ENCODE measurements around the gene AKT1. TPM values are rescaled to one million over a fixed set of nuclear protein-coding genes. Genes with fewer than 3 reads are reported as not detected.

AKT1 gene
- total and polyA plus RNA-seq, 2 of the 13 experiments (the other 11 are each of a cell fraction or from before 2014, with no cell fraction given): 96.2 to 116 TPM

DNA sequence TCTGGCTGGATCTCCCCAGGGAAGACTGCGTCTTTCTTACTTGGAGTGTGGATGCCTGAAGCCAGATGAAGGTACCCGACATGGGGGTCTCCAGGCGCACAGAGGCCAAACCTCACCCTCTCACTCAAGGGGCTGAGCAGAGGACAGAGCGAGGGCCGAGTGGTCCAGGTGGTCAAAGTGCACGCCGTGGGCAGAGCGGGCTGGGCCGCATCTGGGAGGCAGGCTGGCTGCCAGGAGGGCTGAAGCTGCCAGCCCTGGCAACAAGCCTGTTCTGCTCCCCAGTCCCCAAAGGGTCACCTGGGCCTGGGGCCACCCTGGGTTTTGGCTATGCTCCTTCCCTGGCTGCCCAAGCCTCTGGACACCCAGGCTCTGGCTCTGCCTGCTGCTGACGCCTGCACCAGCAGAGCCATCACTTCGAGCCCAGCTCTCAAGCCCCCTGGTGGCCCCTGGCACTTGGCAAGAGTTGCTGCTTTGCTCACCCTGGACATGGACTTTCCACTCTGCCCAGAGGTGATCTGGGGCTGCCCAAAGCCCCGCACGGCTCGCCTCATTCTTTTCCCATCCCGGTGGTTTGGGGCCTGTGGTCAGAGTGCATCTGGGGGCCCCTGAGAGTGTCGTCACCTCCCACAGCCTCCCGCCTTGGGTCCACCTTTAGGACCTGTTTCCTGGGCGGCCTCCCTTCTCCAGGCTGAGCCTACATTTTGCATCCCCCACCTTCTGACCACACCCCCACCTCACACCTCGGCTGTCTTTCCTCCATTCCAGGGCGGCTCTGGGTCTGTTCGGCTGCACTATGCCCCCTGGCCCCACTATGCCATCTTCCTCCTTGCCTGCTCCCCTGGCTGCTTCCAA lies 68.7 kb downstream of the AKT1 start (continued):
- TF ChIP-seq, protein P1, sequence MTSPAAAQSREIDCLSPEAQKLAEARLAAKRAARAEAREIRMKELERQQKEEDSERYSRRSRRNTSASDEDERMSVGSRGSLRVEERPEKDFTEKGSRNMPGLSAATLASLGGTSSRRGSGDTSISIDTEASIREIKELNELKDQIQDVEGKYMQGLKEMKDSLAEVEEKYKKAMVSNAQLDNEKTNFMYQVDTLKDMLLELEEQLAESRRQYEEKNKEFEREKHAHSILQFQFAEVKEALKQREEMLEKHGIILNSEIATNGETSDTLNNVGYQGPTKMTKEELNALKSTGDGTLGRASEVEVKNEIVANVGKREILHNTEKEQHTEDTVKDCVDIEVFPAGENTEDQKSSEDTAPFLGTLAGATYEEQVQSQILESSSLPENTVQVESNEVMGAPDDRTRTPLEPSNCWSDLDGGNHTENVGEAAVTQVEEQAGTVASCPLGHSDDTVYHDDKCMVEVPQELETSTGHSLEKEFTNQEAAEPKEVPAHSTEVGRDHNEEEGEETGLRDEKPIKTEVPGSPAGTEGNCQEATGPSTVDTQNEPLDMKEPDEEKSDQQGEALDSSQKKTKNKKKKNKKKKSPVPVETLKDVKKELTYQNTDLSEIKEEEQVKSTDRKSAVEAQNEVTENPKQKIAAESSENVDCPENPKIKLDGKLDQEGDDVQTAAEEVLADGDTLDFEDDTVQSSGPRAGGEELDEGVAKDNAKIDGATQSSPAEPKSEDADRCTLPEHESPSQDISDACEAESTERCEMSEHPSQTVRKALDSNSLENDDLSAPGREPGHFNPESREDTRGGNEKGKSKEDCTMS (CRISPR knock-in tag; conservative IDR thresholded peaks at IDR 0.05): no peak
- TF ChIP-seq, protein P2, sequence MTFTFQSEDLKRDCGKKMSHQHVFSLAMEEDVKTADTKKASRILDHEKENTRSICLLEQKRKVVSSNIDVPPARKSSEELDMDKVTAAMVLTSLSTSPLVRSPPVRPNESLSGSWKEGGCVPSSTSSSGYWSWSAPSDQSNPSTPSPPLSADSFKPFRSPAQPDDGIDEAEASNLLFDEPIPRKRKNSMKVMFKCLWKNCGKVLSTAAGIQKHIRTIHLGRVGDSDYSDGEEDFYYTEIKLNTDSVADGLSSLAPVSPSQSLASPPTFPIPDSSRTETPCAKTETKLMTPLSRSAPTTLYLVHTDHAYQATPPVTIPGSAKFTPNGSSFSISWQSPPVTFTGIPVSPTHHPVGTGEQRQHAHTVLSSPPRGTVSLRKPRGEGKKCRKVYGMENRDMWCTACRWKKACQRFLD (CRISPR knock-in tag; IDR thresholded peaks at IDR 0.05; ENCODE audit: borderline replicate concordance): no peak
- TF ChIP-seq ZNF781 (CRISPR knock-in tag; IDR thresholded peaks at IDR 0.05; ENCODE audit: borderline replicate concordance, not compliant biosample characterization): no peak
- TF ChIP-seq HMG20A (CRISPR knock-in tag; IDR thresholded peaks at IDR 0.05; ENCODE audit: borderline replicate concordance): no peak
- TF ChIP-seq, protein P3, sequence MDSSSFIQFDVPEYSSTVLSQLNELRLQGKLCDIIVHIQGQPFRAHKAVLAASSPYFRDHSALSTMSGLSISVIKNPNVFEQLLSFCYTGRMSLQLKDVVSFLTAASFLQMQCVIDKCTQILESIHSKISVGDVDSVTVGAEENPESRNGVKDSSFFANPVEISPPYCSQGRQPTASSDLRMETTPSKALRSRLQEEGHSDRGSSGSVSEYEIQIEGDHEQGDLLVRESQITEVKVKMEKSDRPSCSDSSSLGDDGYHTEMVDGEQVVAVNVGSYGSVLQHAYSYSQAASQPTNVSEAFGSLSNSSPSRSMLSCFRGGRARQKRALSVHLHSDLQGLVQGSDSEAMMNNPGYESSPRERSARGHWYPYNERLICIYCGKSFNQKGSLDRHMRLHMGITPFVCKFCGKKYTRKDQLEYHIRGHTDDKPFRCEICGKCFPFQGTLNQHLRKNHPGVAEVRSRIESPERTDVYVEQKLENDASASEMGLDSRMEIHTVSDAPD (CRISPR knock-in tag; IDR thresholded peaks at IDR 0.05): no peak
- no peak for TF ChIP-seq ZNF253 (CRISPR knock-in tag; IDR thresholded peaks at IDR 0.05; ENCODE audit: borderline replicate concordance)
- no peak for TF ChIP-seq TBL1XR1 (IDR thresholded peaks at IDR 0.05; ENCODE audit: borderline replicate concordance, low read length, partially characterized antibody)
- no peak for TF ChIP-seq ZNF841 (CRISPR knock-in tag; IDR thresholded peaks at IDR 0.05; ENCODE audit: borderline replicate concordance)
- TF ChIP-seq PHF21A (CRISPR knock-in tag; IDR thresholded peaks at IDR 0.05): peak; percentile 46
- no peak for TF ChIP-seq SMAD9 (CRISPR knock-in tag; IDR thresholded peaks at IDR 0.05)
- TF ChIP-seq ZNF891 (CRISPR knock-in tag; IDR thresholded peaks at IDR 0.05): no peak
- TF ChIP-seq ZNF451 (CRISPR knock-in tag; IDR thresholded peaks at IDR 0.05): no peak
- TF ChIP-seq, protein P4, sequence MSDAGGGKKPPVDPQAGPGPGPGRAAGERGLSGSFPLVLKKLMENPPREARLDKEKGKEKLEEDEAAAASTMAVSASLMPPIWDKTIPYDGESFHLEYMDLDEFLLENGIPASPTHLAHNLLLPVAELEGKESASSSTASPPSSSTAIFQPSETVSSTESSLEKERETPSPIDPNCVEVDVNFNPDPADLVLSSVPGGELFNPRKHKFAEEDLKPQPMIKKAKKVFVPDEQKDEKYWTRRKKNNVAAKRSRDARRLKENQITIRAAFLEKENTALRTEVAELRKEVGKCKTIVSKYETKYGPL (CRISPR knock-in tag; IDR thresholded peaks at IDR 0.05): no peak
- TF ChIP-seq ZNF446 (CRISPR knock-in tag; IDR thresholded peaks at IDR 0.05): no peak
- TF ChIP-seq ZNF24 (IDR thresholded peaks at IDR 0.05): no peak
- no peak for TF ChIP-seq ATF6 (CRISPR knock-in tag; conservative IDR thresholded peaks at IDR 0.05)
